ENCODE results near the gene MALL. TPM values are rescaled to one million over a fixed set of nuclear protein-coding genes. Genes with fewer than 3 reads are reported as not detected.
A peak's percentile ranks its signal among the peaks of the same experiment; 100 is the strongest.
"Not testable (repeated sequence)": the region's sequence is repeated elsewhere in the genome, so short reads cannot be mapped to it uniquely, and the experiment has no call there.

MALL gene
- polyA plus RNA-seq, 1 experiment: 0.63 TPM

DNA sequence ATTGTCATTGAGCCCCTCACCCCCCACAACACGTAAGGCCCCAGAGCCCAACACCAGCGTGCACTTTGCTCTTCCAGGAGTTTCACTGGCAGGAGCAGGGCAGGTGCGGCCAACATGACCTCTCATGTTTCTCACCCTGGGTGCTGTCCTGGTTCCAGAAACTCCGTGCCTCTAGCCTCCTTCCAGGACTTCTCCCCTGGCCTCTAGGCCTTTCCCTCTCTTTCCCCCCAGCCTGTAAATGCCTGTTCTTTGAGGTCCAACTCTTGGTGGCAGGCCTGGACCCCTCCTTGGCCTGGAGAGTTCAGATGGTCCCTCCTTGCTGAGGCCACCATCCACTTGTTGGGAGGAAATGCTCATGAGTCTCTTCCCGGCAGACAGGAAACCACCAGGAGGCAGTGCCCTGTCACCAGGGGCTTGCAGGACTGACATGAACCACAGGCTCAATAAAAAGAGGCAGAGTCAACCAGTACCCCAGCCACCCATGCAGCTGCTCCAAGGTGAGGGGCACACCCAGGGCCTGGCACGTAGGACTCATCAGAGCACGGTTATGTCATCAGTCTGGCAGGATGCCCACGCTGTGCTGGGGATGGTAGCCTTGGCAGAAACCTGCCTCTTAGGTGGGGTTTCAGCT lies 1.5 kb downstream of the MALL start:
- ChIA-PET CTCF (interaction anchor here (1.5 kb wide), 1 partner anchor 43 kb away, joined by 3 read pairs; no protein-coding TSS in a partner anchor), POLR2A (no interaction called here)
- DNase-seq (ENCODE audit: low read depth, low spot score): no peak
- Histone ChIP-seq H3K27me3 (ENCODE audit: control insufficient read depth, insufficient read depth, low read length) (peaks cover 2% of the 10 kb centered on the region), H3K4me3 (ENCODE audit: low read depth, low read length) (no peak overlapping the region), H3K9me3 (ENCODE audit: control insufficient read depth, insufficient read depth, low read length) (no peaks in the 10 kb centered on the region; the same call in 1 of the 2 replicates), H3K27ac (ENCODE audit: low read depth, low read length) (no peak overlapping the region)
- TF ChIP-seq CTCF (IDR thresholded peaks at IDR 0.05; ENCODE audit: low read depth, low read length): no peak

DNA sequence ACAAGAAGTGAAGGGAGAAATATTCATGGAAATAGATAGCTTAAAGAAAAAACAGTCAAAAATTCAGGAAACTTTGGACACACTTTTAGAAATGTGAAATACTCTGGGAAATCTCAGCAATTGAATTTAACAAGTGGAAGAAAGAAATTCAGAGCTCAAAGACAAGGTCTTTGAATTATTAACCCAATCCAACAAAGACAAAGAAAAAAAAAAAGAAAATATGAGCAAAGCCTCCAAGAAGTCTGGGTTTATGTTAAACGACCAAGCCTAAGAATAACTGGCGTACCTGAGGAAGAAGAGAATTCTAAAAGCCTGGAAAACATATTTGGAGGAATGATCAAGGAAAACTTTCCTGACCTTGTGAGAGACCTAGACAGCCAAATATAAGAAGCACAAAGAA lies 7.3 kb downstream of the MALL start:
- H3K4me3 ChIP-seq (ENCODE audit: low read depth, low read length); H3K27me3 ChIP-seq (ENCODE audit: control insufficient read depth, insufficient read depth, low read length); H3K27ac ChIP-seq (ENCODE audit: low read depth, low read length); H3K9me3 ChIP-seq (ENCODE audit: control insufficient read depth, insufficient read depth, low read length); DNase-seq (ENCODE audit: low read depth, low spot score); POLR2A ChIA-PET: not testable (repeated sequence)
- CTCF ChIA-PET: interaction anchor here (1.1 kb wide), 1 partner anchor 49 kb away, joined by 3 read pairs; no protein-coding TSS in a partner anchor

DNA sequence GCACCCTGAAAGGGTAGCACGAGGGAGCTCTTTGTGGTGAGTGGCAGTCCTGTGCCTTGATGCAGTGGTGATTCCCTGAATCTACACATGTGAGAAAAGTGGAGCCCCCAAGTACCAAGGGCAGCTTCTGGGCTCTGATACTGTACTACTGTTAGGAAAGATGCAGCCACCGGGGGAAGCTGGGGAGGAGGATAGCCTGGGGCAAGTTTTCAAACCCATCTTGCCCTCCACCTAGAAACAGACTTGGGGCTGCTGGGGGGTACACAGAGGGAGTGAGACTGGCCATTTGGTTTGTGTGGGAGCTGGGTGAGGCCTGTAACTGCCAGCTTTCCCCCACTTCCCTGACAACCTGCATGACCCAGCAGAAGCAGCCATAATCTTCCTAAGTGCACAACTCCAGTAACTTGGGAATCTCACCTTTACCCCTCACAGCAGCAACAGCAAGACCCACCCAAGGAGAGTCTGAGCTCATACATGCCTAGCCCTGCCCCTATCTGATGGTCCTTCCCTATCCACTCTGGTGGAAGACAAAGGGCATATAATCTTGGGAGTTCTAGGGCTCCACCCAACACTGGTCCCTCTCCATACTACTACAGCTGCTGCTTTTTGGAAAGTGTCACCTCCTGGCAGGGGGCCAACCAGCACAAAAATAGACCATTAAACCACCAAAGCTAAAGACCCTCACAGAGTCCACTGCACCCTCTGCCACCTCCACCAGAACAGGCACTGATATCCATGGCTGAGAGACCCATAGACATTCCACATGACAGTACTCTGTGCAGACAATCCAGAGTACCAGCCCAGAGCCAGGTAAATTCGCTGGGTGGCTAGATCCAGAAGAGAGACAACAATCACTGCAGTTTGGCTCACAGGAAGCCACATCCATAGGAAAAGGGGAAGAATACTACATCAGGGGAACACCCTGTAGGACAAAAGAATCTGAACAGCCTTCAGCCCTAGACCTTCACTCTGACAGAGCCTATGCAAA lies 8.2 kb downstream of the MALL start:
- no peak for DNase-seq (ENCODE audit: low read depth, low spot score)
- TF ChIP-seq CTCF (IDR thresholded peaks at IDR 0.05; ENCODE audit: low read depth, low read length): no peak
- no peak overlapping the region for H3K4me3 ChIP-seq (ENCODE audit: low read depth, low read length)
- no peaks in the 10 kb centered on the region for H3K27me3 ChIP-seq (ENCODE audit: control insufficient read depth, insufficient read depth, low read length)
- peak overlapping the region; percentile 65 for H3K27ac ChIP-seq (ENCODE audit: low read depth, low read length)
- no peaks in the 10 kb centered on the region; the same call in none of the 2 replicates for H3K9me3 ChIP-seq (ENCODE audit: control insufficient read depth, insufficient read depth, low read length)
- CTCF ChIA-PET: interaction anchor here (1.1 to 2.8 kb wide), 2 partner anchors 9 to 49 kb away, joined by 4 to 24 read pairs; partner anchors contain the start of gene MALL
- POLR2A ChIA-PET: no interaction called here

DNA sequence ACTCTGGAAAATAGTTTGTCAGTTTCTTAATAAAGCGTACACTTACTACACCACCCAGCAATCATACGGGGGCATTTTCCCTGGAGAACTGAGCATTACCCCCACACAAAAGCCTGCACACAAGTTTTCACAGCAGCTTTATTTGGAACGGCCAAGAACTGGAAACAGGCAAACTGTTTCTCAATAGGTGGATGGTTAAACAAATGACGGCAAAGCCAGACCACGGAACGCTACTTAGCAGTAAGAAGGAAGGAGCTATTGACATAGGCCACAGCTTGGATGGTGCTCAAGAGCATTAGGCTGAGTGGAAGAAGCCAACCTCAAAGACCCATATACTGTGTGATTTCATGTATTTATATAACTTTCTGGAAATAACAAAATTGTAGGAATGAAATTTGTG lies 9.0 kb downstream of the MALL start:
- no peak overlapping the region for H3K4me3 ChIP-seq (ENCODE audit: low read depth, low read length)

More for the DNA sequence above, 9.0 kb downstream of the MALL start:
- Histone ChIP-seq H3K9me3 (ENCODE audit: control insufficient read depth, insufficient read depth, low read length) (no peaks in the 10 kb centered on the region; the same call in none of the 2 replicates), H3K27ac (ENCODE audit: low read depth, low read length) (peak overlapping the region; percentile 65), H3K27me3 (ENCODE audit: control insufficient read depth, insufficient read depth, low read length) (no peaks in the 10 kb centered on the region)
- DNase-seq (ENCODE audit: low read depth, low spot score): peak; percentile 59
- CTCF ChIA-PET: interaction anchor here (1.1 to 2.8 kb wide), 3 partner anchors 9 to 51 kb away, joined by 3 to 24 read pairs (median 4); partner anchors contain the start of gene MALL
- TF ChIP-seq CTCF (IDR thresholded peaks at IDR 0.05; ENCODE audit: low read depth, low read length): no peak
- POLR2A ChIA-PET: interaction anchor here (0.6 to 0.7 kb wide), 2 partner anchors 9 to 10 kb away, joined by 4 to 6 read pairs; partner anchors contain the start of gene MALL

Data from AG04450 (cell line).